A673 (cell line): ENCODE results near the gene DMD. TPM values are rescaled to one million over a fixed set of nuclear protein-coding genes. Genes with fewer than 3 reads are reported as not detected.

Source experiments
- BruUV-seq: library from RNA; stranded (reverse); fragments of 400-500 nt; replicated peaks from 2 replicates; lab custom pipeline; 2021; lab: Mats Ljungman, UMichigan
- CTCF ChIA-PET: fragments of 300-600 bp; sonication (Branson Sonifier 250); formaldehyde crosslinking; loops from one replicate; lab custom pipeline; 2022; ENCODE audit warnings: antibody characterized with exemption; lab: Charles Lee
- POLR2A ChIA-PET: fragments of 300-600 bp; sonication (Branson Sonifier 250); formaldehyde crosslinking; loops from one replicate; lab custom pipeline; 2022; ENCODE audit warnings: antibody characterized with exemption; ENCODE audit not compliant: low non-redundant PET; lab: Charles Lee
- DNase-seq: peaks from one replicate; pipeline ENCODE4 v3.0.0-alpha.2; 2015; ENCODE audit warnings: low spot score
- H3K27ac ChIP-seq: fragments of 200-600 bp; sonication (generic); 2 replicates; pipeline ENCODE4 v1.5.1; 2016; ENCODE audit warnings: mixed run types, low read depth, mild to moderate bottlenecking, mixed read lengths, antibody characterized with exemption, low read length; ENCODE audit not compliant: poor library complexity, severe bottlenecking
- H3K27me3 ChIP-seq: fragments of 200-600 bp; sonication (generic); replicated peaks from 2 replicates; pipeline ENCODE4 v1.6.1; 2017; ENCODE audit warnings: mixed run types, low read depth, mild to moderate bottlenecking, mixed read lengths, antibody characterized with exemption, low read length; ENCODE audit not compliant: insufficient read depth, poor library complexity
- H3K36me3 ChIP-seq: fragments of 200-600 bp; sonication (generic); 2 replicates; pipeline ENCODE4 v1.6.1; 2016; ENCODE audit warnings: mixed run types, mild to moderate bottlenecking, mixed read lengths, antibody characterized with exemption, low read length; ENCODE audit not compliant: insufficient read depth, poor library complexity, severe bottlenecking
- H3K4me1 ChIP-seq: fragments of 200-600 bp; sonication (generic); 2 replicates; pipeline ENCODE4 v1.6.1; 2017; ENCODE audit warnings: mixed run types, mild to moderate bottlenecking, mixed read lengths, antibody characterized with exemption, low read length; ENCODE audit not compliant: insufficient read depth, poor library complexity, severe bottlenecking
- H3K4me3 ChIP-seq: fragments of 200-600 bp; sonication (generic); 2 replicates; pipeline ENCODE4 v1.5.1; 2016; ENCODE audit warnings: low read depth, mixed run types, mild to moderate bottlenecking, mixed read lengths, low read length; ENCODE audit not compliant: poor library complexity, severe bottlenecking
- H3K9me3 ChIP-seq: fragments of 200-600 bp; sonication (generic); 2 replicates; pipeline ENCODE4 v1.6.1; 2016; ENCODE audit warnings: mixed run types, low read depth, mild to moderate bottlenecking, mixed read lengths, antibody characterized with exemption, low read length; ENCODE audit not compliant: poor library complexity, severe bottlenecking
- EZH2 ChIP-seq: fragments of 200-600 bp; sonication (generic); IDR thresholded peaks from 2 replicates; pipeline ENCODE4 v1.6.1; 2017; ENCODE audit warnings: borderline replicate concordance, low read depth, mild to moderate bottlenecking, mixed read lengths, antibody characterized with exemption, low read length; ENCODE audit not compliant: poor library complexity, severe bottlenecking
- intact Hi-C: fragments of 100-400 bp; cut with micrococcal nuclease; formaldehyde crosslinking; loops from one replicate; pipeline ENCODE4 v1.10.0; 2022; ENCODE audit not compliant: unreplicated experiment
- total RNA-seq: library from RNA; stranded (reverse); gene quantifications from 2 replicates; pipeline ENCODE4 v1.2.3, GENCODE V29; 2021
- TF ChIP-seq, protein P1 (sequence below): fragments of 300-800, 200-600 bp; sonication (generic); conservative IDR thresholded peaks from 2 replicates; pipeline ENCODE4 v1.5.1; 2017; ENCODE audit warnings: low read depth, mild to moderate bottlenecking, antibody characterized with exemption, low read length, moderate library complexity, mixed read lengths

DMD gene
- total RNA-seq, 1 experiment from 2014 or later: 5.4 TPM

GRCh38 chrX:33142331-33142730 lies 69.0 kb downstream of the DMD start:
- TF ChIP-seq EZH2: no peak
- TF ChIP-seq, protein P1, sequence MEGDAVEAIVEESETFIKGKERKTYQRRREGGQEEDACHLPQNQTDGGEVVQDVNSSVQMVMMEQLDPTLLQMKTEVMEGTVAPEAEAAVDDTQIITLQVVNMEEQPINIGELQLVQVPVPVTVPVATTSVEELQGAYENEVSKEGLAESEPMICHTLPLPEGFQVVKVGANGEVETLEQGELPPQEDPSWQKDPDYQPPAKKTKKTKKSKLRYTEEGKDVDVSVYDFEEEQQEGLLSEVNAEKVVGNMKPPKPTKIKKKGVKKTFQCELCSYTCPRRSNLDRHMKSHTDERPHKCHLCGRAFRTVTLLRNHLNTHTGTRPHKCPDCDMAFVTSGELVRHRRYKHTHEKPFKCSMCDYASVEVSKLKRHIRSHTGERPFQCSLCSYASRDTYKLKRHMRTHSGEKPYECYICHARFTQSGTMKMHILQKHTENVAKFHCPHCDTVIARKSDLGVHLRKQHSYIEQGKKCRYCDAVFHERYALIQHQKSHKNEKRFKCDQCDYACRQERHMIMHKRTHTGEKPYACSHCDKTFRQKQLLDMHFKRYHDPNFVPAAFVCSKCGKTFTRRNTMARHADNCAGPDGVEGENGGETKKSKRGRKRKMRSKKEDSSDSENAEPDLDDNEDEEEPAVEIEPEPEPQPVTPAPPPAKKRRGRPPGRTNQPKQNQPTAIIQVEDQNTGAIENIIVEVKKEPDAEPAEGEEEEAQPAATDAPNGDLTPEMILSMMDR: no peak
- Histone ChIP-seq H3K36me3 (no peaks in the 10 kb centered on the region), H3K4me1 (no peaks in the 10 kb centered on the region), H3K9me3 (no peaks in the 10 kb centered on the region), H3K27me3 (no peaks in the 10 kb centered on the region), H3K4me3 (no peak overlapping the region), H3K27ac (no peak overlapping the region)
- ChIA-PET CTCF (no interaction called here), POLR2A (no interaction called here)
- no peak for DNase-seq
- BruUV-seq: no TSS peak
- intact Hi-C loops: no loop called here

DNA sequence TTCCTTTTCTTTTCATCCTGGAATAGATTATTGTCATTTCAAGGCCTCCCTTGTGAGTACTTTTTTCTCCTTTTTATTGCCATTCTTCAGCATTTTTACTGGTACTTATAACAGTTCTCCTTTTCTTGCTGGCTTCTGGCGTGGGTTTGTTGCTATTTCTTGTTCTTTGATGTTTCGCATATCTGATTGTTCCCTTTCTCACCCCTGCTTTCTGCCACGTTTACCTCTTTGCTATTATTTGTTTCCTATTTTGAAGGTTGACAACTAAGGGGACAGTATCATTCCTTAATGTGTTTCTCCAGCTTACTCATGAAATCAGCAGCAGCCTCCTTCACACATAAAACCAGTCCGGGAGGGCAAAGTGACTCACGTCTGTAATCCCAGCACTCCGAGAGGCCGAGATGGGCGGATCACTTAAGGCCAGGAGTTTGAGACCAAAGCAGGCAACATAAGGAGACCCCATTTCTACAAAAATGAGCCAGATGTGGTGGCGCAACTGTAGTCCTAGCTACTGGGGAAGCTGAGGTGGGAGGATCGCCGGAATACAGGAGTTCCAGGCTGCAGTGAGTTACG lies 72.6 kb downstream of the DMD start:
- Histone ChIP-seq H3K36me3 (no peaks in the 10 kb centered on the region), H3K27me3 (no peaks in the 10 kb centered on the region), H3K9me3 (no peaks in the 10 kb centered on the region), H3K27ac (no peak overlapping the region), H3K4me3 (no peak overlapping the region), H3K4me1 (no peaks in the 10 kb centered on the region)
- POLR2A ChIA-PET: no interaction called here
- CTCF ChIA-PET: no interaction called here
- DNase-seq: no peak
- intact Hi-C loops: no loop called here
- no TSS peak for BruUV-seq
- TF ChIP-seq, protein P1: no peak
- TF ChIP-seq EZH2: no peak

- POLR2A ChIA-PET: no interaction called here
Observed at GRCh38 chrX:33134164-33134563, 77.2 kb downstream of the DMD start.

More at GRCh38 chrX:33134164-33134563, 77.2 kb downstream of the DMD start:
- H3K4me3 ChIP-seq: no peak overlapping the region
- no peak overlapping the region for H3K27ac ChIP-seq
- BruUV-seq: no TSS peak
- TF ChIP-seq, protein P1: no peak
- TF ChIP-seq EZH2: no peak
- H3K27me3 ChIP-seq: no peaks in the 10 kb centered on the region
- H3K4me1 ChIP-seq: no peaks in the 10 kb centered on the region
- CTCF ChIA-PET: no interaction called here
- intact Hi-C loops: no loop called here
- no peaks in the 10 kb centered on the region for H3K9me3 ChIP-seq
- no peaks in the 10 kb centered on the region for H3K36me3 ChIP-seq
- DNase-seq: no peak
